ENCODE measurements around the gene CNTN3. TPM values are rescaled to one million over a fixed set of nuclear protein-coding genes. Genes with fewer than 3 reads are reported as not detected.

CNTN3 gene
- total RNA-seq, 1 experiment from 2014 or later, result not detected

GRCh38 chr3:74590620-74591262 lies 23.7 kb downstream of the CNTN3 start:
- no peaks in the 10 kb centered on the region for H3K27me3 ChIP-seq (ENCODE audit: insufficient read depth, low read depth)
- no peak overlapping the region for H3K27ac ChIP-seq
- CTCF ChIA-PET, result no interaction called here
- no peak for DNase-seq
- no TSS peak for BruUV-seq (replicated peaks)
- no peaks in the 10 kb centered on the region for H3K9me3 ChIP-seq (ENCODE audit: insufficient read depth, low read depth)
- no peak overlapping the region for H2AFZ ChIP-seq
- no peaks in the 10 kb centered on the region for H3K9me2 ChIP-seq (ENCODE audit: insufficient read depth)
- H3K36me3 ChIP-seq (ENCODE audit: low read depth), result no peaks in the 10 kb centered on the region
- no peaks in the 10 kb centered on the region for H3F3A ChIP-seq (ENCODE audit: insufficient read depth, low read depth)
- intact Hi-C loops (cut with micrococcal nuclease; ENCODE audit: unreplicated experiment), result no loop called here
- no peaks in the 10 kb centered on the region for H4K20me1 ChIP-seq (ENCODE audit: insufficient read depth)
- H3K4me3 ChIP-seq, result no peak overlapping the region
- H3K4me1 ChIP-seq (replicated peaks; ENCODE audit: insufficient read depth), result no peaks in the 10 kb centered on the region
- H3K4me2 ChIP-seq, result no peak overlapping the region
- TF ChIP-seq EZH2 (IDR thresholded peaks at IDR 0.05; ENCODE audit: low read depth) (no peak), CTCF (conservative IDR thresholded peaks at IDR 0.05) (no peak)
- no peaks in the 10 kb centered on the region for H3K79me2 ChIP-seq (ENCODE audit: low read depth)
- POLR2A ChIA-PET (ENCODE audit: unreplicated experiment), result no interaction called here

GRCh38 chr3:74584782-74585181 lies 29.7 kb downstream of the CNTN3 start:
- Histone ChIP-seq H3K27me3 (ENCODE audit: insufficient read depth, low read depth) (no peaks in the 10 kb centered on the region), H3K4me2 (no peak overlapping the region), H2AFZ (no peak overlapping the region), H3K9me2 (ENCODE audit: insufficient read depth) (no peaks in the 10 kb centered on the region), H3K79me2 (ENCODE audit: low read depth) (no peaks in the 10 kb centered on the region), H3K4me3 (no peak overlapping the region), H3K27ac (no peak overlapping the region), H3K4me1 (replicated peaks; ENCODE audit: insufficient read depth) (no peaks in the 10 kb centered on the region), H3F3A (ENCODE audit: insufficient read depth, low read depth) (no peaks in the 10 kb centered on the region), H4K20me1 (ENCODE audit: insufficient read depth) (no peaks in the 10 kb centered on the region), H3K36me3 (ENCODE audit: low read depth) (no peaks in the 10 kb centered on the region), H3K9me3 (ENCODE audit: insufficient read depth, low read depth) (no peaks in the 10 kb centered on the region)
- DNase-seq, result no peak
- no peak for TF ChIP-seq CTCF (conservative IDR thresholded peaks at IDR 0.05)
- TF ChIP-seq EZH2 (IDR thresholded peaks at IDR 0.05; ENCODE audit: low read depth), result no peak
- BruUV-seq (replicated peaks), result no TSS peak
- intact Hi-C loops (cut with micrococcal nuclease; ENCODE audit: unreplicated experiment), result no loop called here
- ChIA-PET CTCF (no interaction called here), POLR2A (ENCODE audit: unreplicated experiment) (no interaction called here)

GRCh38 chr3:74582982-74583381 lies 31.5 kb downstream of the CNTN3 start:
- H3K79me2 ChIP-seq (ENCODE audit: low read depth), result no peaks in the 10 kb centered on the region
- H3K36me3 ChIP-seq (ENCODE audit: low read depth), result no peaks in the 10 kb centered on the region
- H3K9me2 ChIP-seq (ENCODE audit: insufficient read depth), result no peaks in the 10 kb centered on the region
- H3K9me3 ChIP-seq (ENCODE audit: insufficient read depth, low read depth), result no peaks in the 10 kb centered on the region
- H3K27me3 ChIP-seq (ENCODE audit: insufficient read depth, low read depth), result no peaks in the 10 kb centered on the region
- H3F3A ChIP-seq (ENCODE audit: insufficient read depth, low read depth), result no peaks in the 10 kb centered on the region
- DNase-seq, result no peak
- no TSS peak for BruUV-seq (replicated peaks)
- no peaks in the 10 kb centered on the region for H3K4me1 ChIP-seq (replicated peaks; ENCODE audit: insufficient read depth)
- H4K20me1 ChIP-seq (ENCODE audit: insufficient read depth), result no peaks in the 10 kb centered on the region
- CTCF ChIA-PET, result no interaction called here
- no peak overlapping the region for H2AFZ ChIP-seq
- H3K4me2 ChIP-seq, result no peak overlapping the region
- TF ChIP-seq EZH2 (IDR thresholded peaks at IDR 0.05; ENCODE audit: low read depth) (no peak), CTCF (conservative IDR thresholded peaks at IDR 0.05) (no peak)
- H3K27ac ChIP-seq, result no peak overlapping the region
- H3K4me3 ChIP-seq, result no peak overlapping the region
- intact Hi-C loops (cut with micrococcal nuclease; ENCODE audit: unreplicated experiment), result no loop called here
- POLR2A ChIA-PET (ENCODE audit: unreplicated experiment), result no interaction called here

All from PC-9 (cell line).